ENCODE measurements around the gene BOC. TPM values are rescaled to one million over a fixed set of nuclear protein-coding genes. Genes with fewer than 3 reads are reported as not detected.
A peak's percentile ranks its signal among the peaks of the same experiment; 100 is the strongest.

BOC gene
- total and polyA plus RNA-seq, 8 donors = 6.0 to 34.8 (median 27.4) TPM

DNA sequence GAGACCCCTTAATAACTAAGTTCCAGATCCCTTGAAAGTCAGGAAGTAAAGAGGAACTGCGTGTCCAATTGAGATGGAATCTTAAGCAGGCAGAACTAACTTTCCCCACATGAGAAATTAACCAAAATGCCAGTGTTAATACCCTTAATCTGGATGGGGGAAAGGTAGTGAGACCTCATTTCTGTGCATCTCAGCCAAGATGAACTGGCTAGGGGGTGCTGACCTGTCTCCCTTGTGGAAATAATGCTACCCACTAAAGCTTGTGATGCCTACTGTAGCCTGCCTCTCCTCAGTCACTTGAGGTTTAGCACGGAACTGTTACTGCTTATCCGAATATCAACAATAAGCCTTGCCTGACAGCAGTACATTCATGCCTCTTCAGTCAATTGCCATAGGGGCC is 15.1 kb downstream of the BOC start:
- H3K36me3 ChIP-seq = no peaks in the 10 kb centered on the region
- ATAC-seq = no peak
- no peaks in the 10 kb centered on the region for H3K9me3 ChIP-seq
- no peak overlapping the region for H3K4me3 ChIP-seq
- H3K27me3 ChIP-seq = peaks cover 0 to 3% of the 10 kb centered on the region in 2 donors
- H3K27ac ChIP-seq = no peak overlapping the region
- H3K4me1 ChIP-seq = no peaks in the 10 kb centered on the region
- no peak for DNase-seq
- intact Hi-C loops (cut with DNase I) = no loop called here
- TF ChIP-seq, protein P1, sequence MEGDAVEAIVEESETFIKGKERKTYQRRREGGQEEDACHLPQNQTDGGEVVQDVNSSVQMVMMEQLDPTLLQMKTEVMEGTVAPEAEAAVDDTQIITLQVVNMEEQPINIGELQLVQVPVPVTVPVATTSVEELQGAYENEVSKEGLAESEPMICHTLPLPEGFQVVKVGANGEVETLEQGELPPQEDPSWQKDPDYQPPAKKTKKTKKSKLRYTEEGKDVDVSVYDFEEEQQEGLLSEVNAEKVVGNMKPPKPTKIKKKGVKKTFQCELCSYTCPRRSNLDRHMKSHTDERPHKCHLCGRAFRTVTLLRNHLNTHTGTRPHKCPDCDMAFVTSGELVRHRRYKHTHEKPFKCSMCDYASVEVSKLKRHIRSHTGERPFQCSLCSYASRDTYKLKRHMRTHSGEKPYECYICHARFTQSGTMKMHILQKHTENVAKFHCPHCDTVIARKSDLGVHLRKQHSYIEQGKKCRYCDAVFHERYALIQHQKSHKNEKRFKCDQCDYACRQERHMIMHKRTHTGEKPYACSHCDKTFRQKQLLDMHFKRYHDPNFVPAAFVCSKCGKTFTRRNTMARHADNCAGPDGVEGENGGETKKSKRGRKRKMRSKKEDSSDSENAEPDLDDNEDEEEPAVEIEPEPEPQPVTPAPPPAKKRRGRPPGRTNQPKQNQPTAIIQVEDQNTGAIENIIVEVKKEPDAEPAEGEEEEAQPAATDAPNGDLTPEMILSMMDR (IDR thresholded peaks at IDR 0.05) = no peak

DNA sequence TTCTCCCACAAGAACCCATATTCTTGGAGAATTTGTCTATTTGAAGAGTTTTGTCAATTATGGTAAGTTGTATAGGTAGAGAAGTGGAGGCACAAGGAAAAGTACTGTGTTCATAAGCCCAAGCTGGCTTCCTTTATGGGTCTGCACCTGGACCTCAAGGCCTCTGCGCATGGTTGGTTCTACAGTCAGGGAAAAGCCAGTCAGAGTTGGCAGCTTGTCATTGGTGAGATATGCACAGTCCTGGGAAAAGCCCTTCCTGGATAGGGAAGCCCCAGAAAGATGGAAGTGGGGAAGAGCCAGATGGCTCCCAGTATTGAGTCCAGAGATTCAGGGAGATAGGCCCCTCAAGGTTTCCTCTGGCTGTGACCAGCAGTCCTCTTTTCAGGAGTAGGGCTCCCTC is 15.8 kb downstream of the BOC start:
- no peak for ATAC-seq
- DNase-seq = no peak
- intact Hi-C loops (cut with DNase I) = no loop called here
- TF ChIP-seq, protein P1 (IDR thresholded peaks at IDR 0.05) = no peak
- Histone ChIP-seq H3K9me3 (no peaks in the 10 kb centered on the region), H3K27me3 (peaks cover 0 to 3% of the 10 kb centered on the region in 2 donors), H3K36me3 (no peaks in the 10 kb centered on the region), H3K4me3 (no peak overlapping the region), H3K27ac (no peak overlapping the region), H3K4me1 (no peaks in the 10 kb centered on the region)

DNA sequence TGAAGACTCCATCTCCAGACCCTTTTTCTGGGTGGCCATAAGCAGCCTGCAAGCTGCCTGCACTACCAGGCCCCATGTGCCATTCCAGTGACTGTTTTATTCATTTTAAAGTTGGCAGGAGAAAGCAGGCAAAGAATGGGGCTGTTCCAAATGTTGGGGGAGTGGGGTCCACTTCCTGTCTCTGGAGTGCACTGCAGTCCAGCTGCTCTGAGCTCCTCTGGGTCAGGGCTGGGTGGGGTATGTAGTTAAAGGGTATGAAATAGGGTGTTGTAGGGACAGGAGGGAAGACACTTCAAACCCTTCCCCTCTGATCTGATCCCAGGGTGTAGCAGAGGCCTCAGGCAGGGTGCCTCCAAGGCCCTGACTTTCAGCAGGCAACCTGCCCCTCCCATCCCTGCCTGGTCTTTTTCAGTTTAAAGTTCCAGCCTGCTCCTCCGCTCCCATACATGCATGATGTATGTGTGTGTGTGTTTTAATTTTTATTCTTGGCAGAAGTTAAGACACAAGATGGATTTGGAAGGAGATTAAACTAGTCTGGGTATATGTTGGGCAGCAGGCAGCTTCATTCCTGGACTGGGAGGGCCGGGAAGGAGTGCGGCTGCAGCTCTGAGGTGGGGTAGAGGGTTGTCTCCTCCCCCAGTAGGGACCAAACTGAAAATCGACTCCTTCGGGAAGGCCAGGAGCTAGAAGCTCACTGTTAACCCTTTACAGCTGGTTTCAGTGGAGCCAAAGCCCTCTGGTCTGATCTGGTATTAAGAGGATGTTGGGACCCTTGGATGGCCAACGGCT is 17.3 kb downstream of the BOC start:
- no peak overlapping the region for H3K27ac ChIP-seq
- DNase-seq (peak in 1 of 4 donors; percentile 24), ATAC-seq (no peak)
- H3K27me3 ChIP-seq = peaks cover 0 to 8% of the 10 kb centered on the region in 2 donors
- no peaks in the 10 kb centered on the region for H3K9me3 ChIP-seq
- H3K36me3 ChIP-seq = no peaks in the 10 kb centered on the region
- TF ChIP-seq, protein P1 (IDR thresholded peaks at IDR 0.05) = no peak
- no peak overlapping the region for H3K4me3 ChIP-seq
- intact Hi-C loops (cut with DNase I) = no loop called here
- no peaks in the 10 kb centered on the region for H3K4me1 ChIP-seq

DNA sequence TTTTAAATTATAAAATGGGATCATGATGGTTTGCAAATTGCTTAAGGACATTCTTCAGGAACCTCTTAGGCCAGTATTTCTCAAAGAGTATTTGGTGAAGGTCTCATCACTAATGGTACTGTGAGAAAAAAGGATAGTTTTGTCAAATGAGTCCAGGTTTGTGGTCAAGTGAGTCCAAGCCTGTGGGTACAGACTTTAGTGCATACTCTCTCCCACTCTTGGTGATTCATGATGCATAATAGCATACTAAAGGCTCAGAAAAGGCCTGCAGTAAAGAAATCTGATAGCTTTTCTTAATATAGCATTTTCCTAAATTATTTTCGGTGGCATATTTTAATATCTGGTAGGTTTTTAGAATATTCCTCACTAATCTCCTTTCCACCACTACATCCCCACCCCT is 20.0 kb downstream of the BOC start:
- no peaks in the 10 kb centered on the region for H3K4me1 ChIP-seq
- intact Hi-C loops (cut with DNase I) = no loop called here
- peak; percentile 8 for ATAC-seq
- H3K4me3 ChIP-seq = no peak overlapping the region
- peaks cover 0 to 13% of the 10 kb centered on the region in 2 donors for H3K27me3 ChIP-seq
- no peaks in the 10 kb centered on the region for H3K36me3 ChIP-seq
- TF ChIP-seq, protein P1 (IDR thresholded peaks at IDR 0.05) = no peak
- no peaks in the 10 kb centered on the region for H3K9me3 ChIP-seq
- no peak for DNase-seq
- no peak overlapping the region for H3K27ac ChIP-seq

DNA sequence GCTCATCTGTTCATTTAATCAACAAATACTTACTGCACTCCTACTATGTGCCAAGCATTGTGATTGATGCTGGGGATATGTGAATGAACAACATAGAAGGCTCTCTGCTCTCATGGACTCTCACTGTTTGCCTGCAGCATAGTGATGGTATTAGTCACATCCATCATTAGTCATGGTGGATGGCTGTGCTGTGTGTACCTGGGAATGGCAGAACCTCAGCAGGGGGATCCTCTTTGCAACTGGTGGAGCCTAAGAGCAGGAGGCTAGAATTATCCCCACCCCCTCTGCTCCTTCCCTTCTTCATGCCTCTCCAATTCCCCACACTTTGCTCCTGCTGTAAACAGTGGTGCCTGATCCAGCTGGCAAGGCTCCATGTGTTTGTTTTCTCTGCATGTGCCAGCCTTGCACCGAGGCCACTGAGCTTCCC is 20.5 kb downstream of the BOC start:
- TF ChIP-seq, protein P1 (IDR thresholded peaks at IDR 0.05) = no peak
- H3K27ac ChIP-seq = no peak overlapping the region
- H3K36me3 ChIP-seq = no peaks in the 10 kb centered on the region
- ATAC-seq (peak; percentile 72), DNase-seq (no peak)
- intact Hi-C loops (cut with DNase I) = no loop called here
- no peaks in the 10 kb centered on the region for H3K4me1 ChIP-seq
- H3K27me3 ChIP-seq = peaks cover 0 to 13% of the 10 kb centered on the region in 2 donors
- H3K9me3 ChIP-seq = no peaks in the 10 kb centered on the region
- no peak overlapping the region for H3K4me3 ChIP-seq

All from left lung (tissue), 10 donors.